H9 (cell line): ENCODE measurements around the gene DIP2A. TPM values are rescaled to one million over a fixed set of nuclear protein-coding genes. Genes with fewer than 3 reads are reported as not detected.

Source experiments
- DNase-seq: peaks from one replicate; pipeline ENCODE4 v3.0.0-alpha.2; 2017
- H2AFZ ChIP-seq: one replicate; pipeline ENCODE4 v1.6.1; 2013; ENCODE audit warnings: mild to moderate bottlenecking, low read length, control low read depth, moderate library complexity
- H2AK5ac ChIP-seq: 2 replicates; pipeline ENCODE4 v1.6.1; 2013; ENCODE audit warnings: low read length, control low read depth, mixed read lengths; ENCODE audit not compliant: insufficient read length
- H2BK120ac ChIP-seq: one replicate; pipeline ENCODE4 v1.6.1; 2013; ENCODE audit warnings: low read depth, mild to moderate bottlenecking, low read length, control low read depth, inconsistent platforms; ENCODE audit not compliant: poor library complexity, severe bottlenecking
- H2BK12ac ChIP-seq: 2 replicates; pipeline ENCODE4 v1.6.1; 2013; ENCODE audit warnings: low read length, control low read depth, mixed read lengths, low read depth; ENCODE audit not compliant: insufficient read length
- H2BK15ac ChIP-seq: 2 replicates; pipeline ENCODE4 v1.6.1; 2013; ENCODE audit warnings: low read depth, low read length, control low read depth
- H2BK20ac ChIP-seq: one replicate; pipeline ENCODE4 v1.6.1; 2013; ENCODE audit warnings: low read depth, mild to moderate bottlenecking, low read length, control low read depth, inconsistent platforms; ENCODE audit not compliant: poor library complexity, severe bottlenecking
- H2BK5ac ChIP-seq: 2 replicates; pipeline ENCODE4 v1.6.1; 2013; ENCODE audit warnings: low read length, control low read depth, mixed read lengths; ENCODE audit not compliant: insufficient read length
- H3K14ac ChIP-seq: 2 replicates; pipeline ENCODE4 v1.6.1; 2013; ENCODE audit warnings: low read length, control low read depth; ENCODE audit not compliant: insufficient read depth
- H3K18ac ChIP-seq: 2 replicates; pipeline ENCODE4 v1.6.1; 2013; ENCODE audit warnings: low read depth, mild to moderate bottlenecking, mixed read lengths, low read length, control low read depth; ENCODE audit not compliant: insufficient read length
- H3K23ac ChIP-seq: 2 replicates; pipeline ENCODE4 v1.6.1; 2013; ENCODE audit warnings: low read length, control low read depth, mixed read lengths, low read depth; ENCODE audit not compliant: insufficient read length
- H3K23me2 ChIP-seq: 2 replicates; pipeline ENCODE4 v1.6.1; 2013; ENCODE audit warnings: low read depth, mild to moderate bottlenecking, mixed read lengths, low read length, control low read depth; ENCODE audit not compliant: insufficient read length, poor library complexity, severe bottlenecking
- H3K27ac ChIP-seq: 2 replicates; pipeline ENCODE4 v1.5.1; 2013; ENCODE audit warnings: low read length, control low read depth, mixed read lengths, low read depth; ENCODE audit not compliant: insufficient read length
- H3K27me3 ChIP-seq: 2 replicates; pipeline ENCODE4 v1.6.1; 2013; ENCODE audit warnings: low read length, control low read depth, inconsistent platforms; ENCODE audit not compliant: insufficient read depth
- H3K4ac ChIP-seq: 2 replicates; pipeline ENCODE4 v1.6.1; 2013; ENCODE audit warnings: low read depth, mild to moderate bottlenecking, control low read depth, inconsistent platforms, low read length, moderate library complexity
- H3K4me1 ChIP-seq: 2 replicates; pipeline ENCODE4 v1.6.1; 2013; ENCODE audit warnings: low read length, control low read depth, inconsistent platforms; ENCODE audit not compliant: insufficient read depth
- H3K4me2 ChIP-seq: 2 replicates; pipeline ENCODE4 v1.6.1; 2013; ENCODE audit warnings: low read length, control low read depth, mixed read lengths; ENCODE audit not compliant: insufficient read length, insufficient read depth
- H3K56ac ChIP-seq: 2 replicates; pipeline ENCODE4 v1.6.1; 2013; ENCODE audit warnings: low read depth, mild to moderate bottlenecking, mixed read lengths, low read length, control low read depth; ENCODE audit not compliant: insufficient read length
- H3K79me1 ChIP-seq: 2 replicates; pipeline ENCODE4 v1.6.1; 2013; ENCODE audit warnings: low read depth, mild to moderate bottlenecking, moderate library complexity, low read length, control low read depth, inconsistent platforms; ENCODE audit not compliant: insufficient read depth, poor library complexity, severe bottlenecking
- H3K79me2 ChIP-seq: 2 replicates; pipeline ENCODE4 v1.6.1; 2013; ENCODE audit warnings: low read length, control low read depth, inconsistent platforms; ENCODE audit not compliant: insufficient read depth
- H3K9ac ChIP-seq: 2 replicates; pipeline ENCODE4 v1.6.1; 2013; ENCODE audit warnings: low read length, control low read depth, mixed read lengths; ENCODE audit not compliant: insufficient read length; ENCODE audit errors: extremely low read depth
- H3K9me3 ChIP-seq: one replicate; pipeline ENCODE4 v1.6.1; 2013; ENCODE audit warnings: low read depth, low read length, inconsistent platforms; ENCODE audit not compliant: control insufficient read depth
- H3T11ph ChIP-seq: one replicate; pipeline ENCODE4 v1.6.1; 2013; ENCODE audit warnings: mild to moderate bottlenecking, low read length, control low read depth, inconsistent platforms
- H4K20me1 ChIP-seq: one replicate; pipeline ENCODE4 v1.6.1; 2013; ENCODE audit not compliant: control insufficient read depth, insufficient read length, insufficient read depth
- H4K5ac ChIP-seq: 2 replicates; pipeline ENCODE4 v1.6.1; 2013; ENCODE audit warnings: low read depth, mild to moderate bottlenecking, mixed read lengths, low read length, control low read depth; ENCODE audit not compliant: insufficient read length
- H4K8ac ChIP-seq: replicated peaks from 2 replicates; pipeline ENCODE4 v1.6.1; 2013; ENCODE audit warnings: low read length, control low read depth, mixed read lengths, low read depth; ENCODE audit not compliant: insufficient read length
- H4K91ac ChIP-seq: 2 replicates; pipeline ENCODE4 v1.6.1; 2013; ENCODE audit warnings: low read depth, mild to moderate bottlenecking, moderate library complexity, mixed read lengths, low read length, control low read depth; ENCODE audit not compliant: insufficient read length
- H3K27ac Mint-ChIP-seq, 3 experiments: 2 replicates in 2 of 3; 3 replicates in 1 of 3; pipeline ENCODE4 v1.8.0; 2020 to 2021; ENCODE audit warnings: mixed read lengths in 3 of 3, mild to moderate bottlenecking in 1 of 3, moderate library complexity in 1 of 3
- H3K27me3 Mint-ChIP-seq: 2 replicates; pipeline ENCODE4 v1.8.0; 2021; ENCODE audit warnings: low read depth, mild to moderate bottlenecking, moderate library complexity, mixed read lengths
- H3K36me3 Mint-ChIP-seq, 3 experiments: 2 replicates in 2 of 3; 3 replicates in 1 of 3; pipeline ENCODE4 v1.8.0; 2020 to 2021; ENCODE audit warnings: low read depth in 3 of 3, mixed read lengths in 3 of 3; ENCODE audit not compliant: insufficient read depth in 1 of 3
- H3K4me1 Mint-ChIP-seq, 2 experiments: 2 replicates each; pipeline ENCODE4 v1.8.0; 2020; ENCODE audit warnings: mixed read lengths in 2 of 2
- H3K4me3 Mint-ChIP-seq, 2 experiments: 2 replicates in 1 of 2; 3 replicates in 1 of 2; pipeline ENCODE4 v1.8.0; 2020 to 2021; ENCODE audit warnings: mild to moderate bottlenecking in 2 of 2, mixed read lengths in 2 of 2, moderate library complexity in 1 of 2
- H3K9me3 Mint-ChIP-seq, 2 experiments: 2 replicates in 1 of 2; 3 replicates in 1 of 2; pipeline ENCODE4 v1.8.0; 2020; ENCODE audit warnings: mild to moderate bottlenecking in 2 of 2, mixed read lengths in 2 of 2, moderate library complexity in 1 of 2
- WGBS: extraction: QIAGEN DNeasy Blood & Tissue Kit; methylation state at CpG from one replicate; pipeline ENCODE4 v1.1.7; 2013; ENCODE audit warnings: missing lambda C conversion rate, low lambda C conversion rate, mixed read lengths; ENCODE audit not compliant: insufficient read length; ENCODE audit errors: extremely low coverage; 5-methylcytosine and 5-hydroxymethylcytosine counted together
- total RNA-seq: library from RNA; stranded (reverse); gene quantifications from 2 replicates; pipeline ENCODE4 v1.2.1, GENCODE V29; 2021
- TF ChIP-seq, protein P1 (sequence below): fragments of 200-600 bp; sonication (generic); conservative IDR thresholded peaks from 3 replicates; pipeline ENCODE4 v1.8.0; 2021; ENCODE audit warnings: antibody characterized with exemption, mild to moderate bottlenecking

DIP2A gene
- total RNA-seq, 1 experiment from 2014 or later: 25.2 TPM

DNA sequence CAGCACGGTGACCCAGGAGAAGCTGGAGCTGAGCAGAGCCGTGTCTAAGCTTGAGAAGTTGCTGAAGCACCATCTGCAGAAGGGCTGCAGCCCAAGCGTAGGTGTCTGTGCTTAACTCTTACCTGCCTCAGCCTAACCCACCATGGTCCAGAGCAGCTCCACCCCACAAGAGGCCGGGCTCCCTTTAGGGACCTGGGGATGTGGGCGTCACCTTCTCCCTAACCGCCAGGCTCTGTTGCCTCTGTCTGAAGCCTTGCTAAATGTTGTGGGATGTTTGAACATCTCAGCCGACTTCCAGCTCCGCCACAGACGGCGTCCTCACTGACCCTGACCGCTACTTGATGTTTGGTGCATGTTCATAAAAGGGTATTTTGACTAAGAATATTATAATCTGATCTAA, 20.4 kb upstream of the DIP2A start:
- Histone ChIP-seq H4K5ac (no peak overlapping the region), H3K4ac (no peak overlapping the region), H3K9ac (no peak overlapping the region), H4K91ac (no peak overlapping the region), H2AK5ac (no peak overlapping the region), H3K79me1 (no peaks in the 10 kb centered on the region), H2BK120ac (no peak overlapping the region), H3K9me3 (no peaks in the 10 kb centered on the region), H3K23ac (no peak overlapping the region), H3K56ac (no peak overlapping the region), H3K14ac (no peak overlapping the region), H3K23me2 (no peaks in the 10 kb centered on the region), H3T11ph (no peak overlapping the region), H3K4me2 (no peak overlapping the region), H4K8ac (no peak overlapping the region), H3K79me2 (no peaks in the 10 kb centered on the region), H2AFZ (no peak overlapping the region), H3K27ac (no peak overlapping the region), H2BK20ac (no peak overlapping the region), H3K4me1 (no peaks in the 10 kb centered on the region), H2BK15ac (no peak overlapping the region), H4K20me1 (no peaks in the 10 kb centered on the region), H3K27me3 (no peaks in the 10 kb centered on the region), H2BK12ac (no peak overlapping the region), H2BK5ac (no peak overlapping the region), H3K18ac (no peak overlapping the region)
- no CpG with 5 or more reads among the region's 11 CpGs for WGBS
- 0 out of 4 replicates have a peak, but pooled peaks cover 2 to 3% of the 10 kb centered on the region in 2 experiments for H3K4me1 Mint-ChIP-seq
- no peak for DNase-seq
- H3K4me3 Mint-ChIP-seq: no peak overlapping the region
- TF ChIP-seq, protein P1, sequence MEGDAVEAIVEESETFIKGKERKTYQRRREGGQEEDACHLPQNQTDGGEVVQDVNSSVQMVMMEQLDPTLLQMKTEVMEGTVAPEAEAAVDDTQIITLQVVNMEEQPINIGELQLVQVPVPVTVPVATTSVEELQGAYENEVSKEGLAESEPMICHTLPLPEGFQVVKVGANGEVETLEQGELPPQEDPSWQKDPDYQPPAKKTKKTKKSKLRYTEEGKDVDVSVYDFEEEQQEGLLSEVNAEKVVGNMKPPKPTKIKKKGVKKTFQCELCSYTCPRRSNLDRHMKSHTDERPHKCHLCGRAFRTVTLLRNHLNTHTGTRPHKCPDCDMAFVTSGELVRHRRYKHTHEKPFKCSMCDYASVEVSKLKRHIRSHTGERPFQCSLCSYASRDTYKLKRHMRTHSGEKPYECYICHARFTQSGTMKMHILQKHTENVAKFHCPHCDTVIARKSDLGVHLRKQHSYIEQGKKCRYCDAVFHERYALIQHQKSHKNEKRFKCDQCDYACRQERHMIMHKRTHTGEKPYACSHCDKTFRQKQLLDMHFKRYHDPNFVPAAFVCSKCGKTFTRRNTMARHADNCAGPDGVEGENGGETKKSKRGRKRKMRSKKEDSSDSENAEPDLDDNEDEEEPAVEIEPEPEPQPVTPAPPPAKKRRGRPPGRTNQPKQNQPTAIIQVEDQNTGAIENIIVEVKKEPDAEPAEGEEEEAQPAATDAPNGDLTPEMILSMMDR: no peak
- H3K36me3 Mint-ChIP-seq: peaks cover 39 to 86% (median 77%) of the 10 kb centered on the region in 3 experiments
- H3K27ac Mint-ChIP-seq: 0 out of 7 replicates have a peak overlapping the region, but pooled peaks of 1 of the 3 experiments have one; percentile 39
- H3K9me3 Mint-ChIP-seq: no peaks in the 10 kb centered on the region
- H3K27me3 Mint-ChIP-seq: no peaks in the 10 kb centered on the region
